IPS-15b (cell line): ENCODE measurements around the gene CTSF.
"Not testable (repeated sequence)": the region's sequence is repeated elsewhere in the genome, so short reads cannot be mapped to it uniquely, and the experiment has no call there.

Source experiments
- H3K27me3 ChIP-seq: one replicate; pipeline ENCODE4 v1.6.1; 2013; ENCODE audit warnings: low read length; ENCODE audit not compliant: control insufficient read depth, insufficient read depth
- H3K36me3 ChIP-seq: one replicate; pipeline ENCODE4 v1.6.1; 2013; ENCODE audit warnings: low read length; ENCODE audit not compliant: control insufficient read depth, insufficient read depth
- H3K4me1 ChIP-seq: one replicate; pipeline ENCODE4 v1.6.1; 2013; ENCODE audit warnings: mild to moderate bottlenecking, low read length; ENCODE audit not compliant: control insufficient read depth, insufficient read depth
- H3K4me3 ChIP-seq: one replicate; pipeline ENCODE4 v1.5.1; 2013; ENCODE audit warnings: low read depth, low read length
- H3K9ac ChIP-seq: one replicate; pipeline ENCODE4 v1.6.1; 2013; ENCODE audit warnings: low read depth, mild to moderate bottlenecking, low read length
- H3K9me3 ChIP-seq: one replicate; pipeline ENCODE4 v1.6.1; 2013; ENCODE audit warnings: mild to moderate bottlenecking, low read length; ENCODE audit not compliant: control insufficient read depth, insufficient read depth

Gene CTSF

GRCh38 chr11:66600631-66601233 lies 32.3 kb upstream of the CTSF start:
- H3K9me3 ChIP-seq, result no peaks in the 10 kb centered on the region
- no peaks in the 10 kb centered on the region for H3K4me1 ChIP-seq
- H3K4me3 ChIP-seq, result no peak overlapping the region
- no peaks in the 10 kb centered on the region for H3K27me3 ChIP-seq
- H3K36me3 ChIP-seq, result peaks cover 28% of the 10 kb centered on the region
- H3K9ac ChIP-seq, result no peak overlapping the region

- Histone ChIP-seq H3K36me3 (peaks cover 23% of the 10 kb centered on the region), H3K27me3 (no peaks in the 10 kb centered on the region), H3K9ac (no peak overlapping the region), H3K4me3 (no peak overlapping the region), H3K9me3 (no peaks in the 10 kb centered on the region), H3K4me1 (no peaks in the 10 kb centered on the region)
Observed at GRCh38 chr11:66600219-66600618, 31.8 kb upstream of the CTSF start.

- H3K4me1 ChIP-seq, result no peaks in the 10 kb centered on the region
- no peaks in the 10 kb centered on the region for H3K9me3 ChIP-seq
- no peak overlapping the region for H3K9ac ChIP-seq
- H3K4me3 ChIP-seq, result no peak overlapping the region
- H3K36me3 ChIP-seq, result peaks cover 19% of the 10 kb centered on the region
- H3K27me3 ChIP-seq, result no peaks in the 10 kb centered on the region
Observed at GRCh38 chr11:66598993-66599392, 30.6 kb upstream of the CTSF start.

GRCh38 chr11:66595245-66595904 lies 27.0 kb upstream of the CTSF start:
- Histone ChIP-seq H3K9ac (no peak overlapping the region), H3K27me3 (no peaks in the 10 kb centered on the region), H3K36me3 (peaks cover 9% of the 10 kb centered on the region), H3K4me1 (no peaks in the 10 kb centered on the region), H3K4me3 (no peak overlapping the region), H3K9me3 (no peaks in the 10 kb centered on the region)

GRCh38 chr11:66593650-66594049 lies 25.2 kb upstream of the CTSF start:
- Histone ChIP-seq H3K4me1 (no peaks in the 10 kb centered on the region), H3K36me3 (no peaks in the 10 kb centered on the region), H3K27me3 (no peaks in the 10 kb centered on the region), H3K9me3 (no peaks in the 10 kb centered on the region), H3K4me3 (peak overlapping the region; percentile 99), H3K9ac (peak overlapping the region; percentile 60)

- peak overlapping the region; percentile 99 for H3K4me3 ChIP-seq
- H3K4me1 ChIP-seq, result no peaks in the 10 kb centered on the region
- peak overlapping the region; percentile 89 for H3K9ac ChIP-seq
- H3K27me3 ChIP-seq, result no peaks in the 10 kb centered on the region
- no peaks in the 10 kb centered on the region for H3K9me3 ChIP-seq
- no peaks in the 10 kb centered on the region for H3K36me3 ChIP-seq
Observed at GRCh38 chr11:66593303-66593635, 24.9 kb upstream of the CTSF start.

- Histone ChIP-seq H3K9ac (peak within 1 kb of the TSS; percentile 89), H3K27me3 (no peaks in the 10 kb centered on the region), H3K36me3 (no peaks in the 10 kb centered on the region), H3K4me1 (no peaks in the 10 kb centered on the region), H3K9me3 (no peaks in the 10 kb centered on the region), H3K4me3 (peak within 1 kb of the TSS; percentile 99)
Observed at GRCh38 chr11:66592457-66593302, 24.3 kb upstream of the CTSF start, which contains the start of the genes CCDC87 and CCS. Gene CCDC87, minus strand, starts transcription at chr11:66593063. Its CDS starts 48 bp downstream, at chr11:66593015. Gene CCS, plus strand, starts transcription at chr11:66593185. Its CDS starts 77 bp downstream, at chr11:66593262.

GRCh38 chr11:66591175-66591574 lies 22.8 kb upstream of the CTSF start:
- Histone ChIP-seq H3K27me3 (no peaks in the 10 kb centered on the region), H3K36me3 (no peaks in the 10 kb centered on the region), H3K4me3 (no peak overlapping the region), H3K9ac (no peak overlapping the region), H3K9me3 (no peaks in the 10 kb centered on the region), H3K4me1 (no peaks in the 10 kb centered on the region)

- Histone ChIP-seq H3K9me3 (no peaks in the 10 kb centered on the region), H3K27me3 (no peaks in the 10 kb centered on the region), H3K36me3 (no peaks in the 10 kb centered on the region), H3K4me1 (no peaks in the 10 kb centered on the region), H3K4me3 (no peak overlapping the region), H3K9ac (no peak overlapping the region)
Observed at GRCh38 chr11:66589996-66590675, 21.7 kb upstream of the CTSF start.

- not testable (repeated sequence) for H3K4me1 ChIP-seq, H3K27me3 ChIP-seq, H3K4me3 ChIP-seq, H3K36me3 ChIP-seq, H3K9ac ChIP-seq, H3K9me3 ChIP-seq
Observed at GRCh38 chr11:66589315-66589714, 20.9 kb upstream of the CTSF start.

- no peaks in the 10 kb centered on the region for H3K27me3 ChIP-seq
- no peaks in the 10 kb centered on the region for H3K9me3 ChIP-seq
- no peak overlapping the region for H3K9ac ChIP-seq
- H3K4me3 ChIP-seq, result no peak overlapping the region
- no peaks in the 10 kb centered on the region for H3K36me3 ChIP-seq
- no peaks in the 10 kb centered on the region for H3K4me1 ChIP-seq
Observed at GRCh38 chr11:66586136-66586535, 17.7 kb upstream of the CTSF start.
